Liver (tissue), 9 donors: ENCODE data around the gene LDHB. TPM values are rescaled to one million over a fixed set of nuclear protein-coding genes. Genes with fewer than 3 reads are reported as not detected.
A peak's percentile ranks its signal among the peaks of the same experiment; 100 is the strongest.

Experiments
- DNase-seq: peaks from one replicate; pipeline ENCODE4 v3.0.0-alpha.2; 2017; ENCODE audit warnings: low spot score
- H3K27ac ChIP-seq, 2 donors: one replicate each; pipeline ENCODE4 v1.7.0; 2013; ENCODE audit warnings: inconsistent platforms in 2 of 2, low read length in 2 of 2, control low read depth in 1 of 2, low read depth in 1 of 2, mild to moderate bottlenecking in 1 of 2
- H3K27me3 ChIP-seq, 4 donors: one replicate each; pipeline versions ENCODE4 v1.6.1 to v1.7.0; 2013; ENCODE audit warnings: low read length in 3 of 4, inconsistent platforms in 1 of 4, mild to moderate bottlenecking in 1 of 4, moderate library complexity in 1 of 4; ENCODE audit not compliant: control insufficient read depth in 4 of 4, insufficient read depth in 4 of 4
- H3K36me3 ChIP-seq, 4 donors: one replicate each; pipeline versions ENCODE4 v1.6.1 to v1.7.0; 2013; ENCODE audit warnings: low read length in 3 of 4, mild to moderate bottlenecking in 3 of 4, low read depth in 1 of 4, moderate library complexity in 1 of 4; ENCODE audit not compliant: control insufficient read depth in 4 of 4, insufficient read depth in 3 of 4
- H3K4me1 ChIP-seq, 4 donors: one replicate each; pipeline versions ENCODE4 v1.6.1 to v1.7.0; 2013; ENCODE audit warnings: low read length in 3 of 4, mild to moderate bottlenecking in 3 of 4, moderate library complexity in 1 of 4; ENCODE audit not compliant: control insufficient read depth in 4 of 4, insufficient read depth in 4 of 4
- H3K4me3 ChIP-seq, 3 donors: one replicate each; pipeline versions ENCODE4 v1.6.1 to v1.7.0; 2013; ENCODE audit warnings: low read length in 3 of 3, control low read depth in 1 of 3, low read depth in 1 of 3, mild to moderate bottlenecking in 1 of 3
- H3K9ac ChIP-seq, 2 donors: one replicate each; pipeline ENCODE4 v1.7.0; 2013; ENCODE audit warnings: low read length in 2 of 2, mild to moderate bottlenecking in 2 of 2, moderate library complexity in 2 of 2, control low read depth in 1 of 2, low read depth in 1 of 2
- H3K9me3 ChIP-seq, 4 donors: one replicate each; pipeline versions ENCODE4 v1.6.1 to v1.7.0; 2013; ENCODE audit warnings: low read length in 3 of 4; ENCODE audit not compliant: control insufficient read depth in 4 of 4
- ATF3 ChIP-seq: IDR thresholded peaks from 2 replicates; pipeline ENCODE4 v1.6.1; 2016; ENCODE audit warnings: antibody characterized with exemption
- CTCF ChIP-seq: fragments of 150-350 bp; IDR thresholded peaks from 2 replicates; pipeline ENCODE4 v1.5.1; 2017; ENCODE audit warnings: improper control_type of control experiment, low read depth, low read length; ENCODE audit not compliant: missing input control
- FOXA1 ChIP-seq: IDR thresholded peaks from 2 replicates; pipeline ENCODE4 v1.6.1; 2016; ENCODE audit warnings: antibody characterized with exemption
- HNF4A ChIP-seq, 2 donors: conservative IDR thresholded peaks; 2 replicates each; pipeline ENCODE4 v1.6.1; 2016; ENCODE audit warnings: antibody characterized with exemption in 2 of 2, mild to moderate bottlenecking in 2 of 2
- HNF4G ChIP-seq: IDR thresholded peaks from 2 replicates; pipeline ENCODE4 v1.6.1; 2016; ENCODE audit warnings: antibody characterized with exemption
- NR2F2 ChIP-seq: IDR thresholded peaks from 2 replicates; pipeline ENCODE4 v1.6.1; 2016; ENCODE audit warnings: antibody characterized with exemption
- RXRA ChIP-seq, 2 donors: IDR thresholded peaks; 2 replicates each; pipeline ENCODE4 v1.6.1; 2017 to 2018; ENCODE audit warnings: antibody characterized with exemption in 2 of 2, mild to moderate bottlenecking in 1 of 2
- SP1 ChIP-seq: IDR thresholded peaks from 2 replicates; pipeline ENCODE4 v1.6.1; 2018; ENCODE audit warnings: antibody characterized with exemption, mild to moderate bottlenecking
- TAF1 ChIP-seq: conservative IDR thresholded peaks from 2 replicates; pipeline ENCODE4 v1.6.1; 2016; ENCODE audit warnings: antibody characterized with exemption, mild to moderate bottlenecking
- WGBS: extraction: QIAGEN DNeasy Blood & Tissue Kit; methylation state at CpG from one replicate; pipeline ENCODE4 v1.1.7; 2013; 5-methylcytosine and 5-hydroxymethylcytosine counted together
- polyA plus RNA-seq, 2 donors: library from polyadenylated mRNA; stranded (reverse) in 1 of 2; unstranded in 1 of 2; fragments of 200-250 nt in 1 of 2; fragments of >200 nt in 1 of 2; fragmentation: Nextera tagmentation in 1 of 2; extraction: Ambion mirVana in 1 of 2; gene quantifications; one replicate each; pipeline versions ENCODE4 v1.2.1 to v1.2.3, GENCODE V29; 2013 to 2015
- total RNA-seq, 2 donors: library from RNA; depleted of rRNA; stranded (reverse); fragments of >200 nt; gene quantifications; one replicate each; pipeline ENCODE4 v1.2.3, GENCODE V29; 2014
- TF ChIP-seq, protein P1 (sequence below): IDR thresholded peaks from 2 replicates; pipeline ENCODE4 v1.6.1; 2016; ENCODE audit warnings: antibody characterized with exemption
- TF ChIP-seq, protein P2 (sequence below): IDR thresholded peaks from 2 replicates; pipeline ENCODE4 v1.6.1; 2016; ENCODE audit warnings: antibody characterized with exemption, mild to moderate bottlenecking
- TF ChIP-seq, protein P3 (sequence below): IDR thresholded peaks from 2 replicates; pipeline ENCODE4 v1.6.1; 2016; ENCODE audit warnings: antibody characterized with exemption
- donor health status: healthy.
- donor health status: healthy.
- donor health status: healthy.
- donor health status: healthy.
- donor health status: healthy.

LDHB gene
- total and polyA plus RNA-seq, 4 donors, result 20.9 to 99.7 (median 42.3) TPM

DNA sequence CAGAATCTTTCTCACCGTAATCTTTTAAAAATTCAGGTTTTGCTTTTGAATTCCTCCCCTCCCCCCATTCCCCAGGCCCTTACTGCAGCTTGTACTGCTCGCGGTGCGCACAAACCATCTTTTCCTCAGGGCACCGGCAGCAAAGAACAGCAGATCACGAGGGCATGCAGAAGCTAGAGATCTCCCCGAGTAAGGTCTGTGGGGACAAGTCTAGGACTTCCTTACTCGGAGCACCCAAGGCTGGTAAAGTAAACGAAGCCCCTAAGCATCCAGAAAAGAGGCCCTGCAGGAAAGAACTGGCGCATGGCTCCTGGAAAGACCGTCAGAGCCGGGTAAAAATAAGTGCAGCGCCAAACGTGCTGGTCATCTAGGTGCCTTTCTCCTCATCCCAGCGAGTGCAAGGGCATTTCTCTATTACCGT, 727 bp downstream of the LDHB start:
- H3K27me3 ChIP-seq, result no peaks in the 10 kb centered on the region
- peak; percentile 38 for DNase-seq
- peak overlapping the region in 1 of 2 donors; percentile 81 for H3K27ac ChIP-seq
- H3K9me3 ChIP-seq, result no peaks in the 10 kb centered on the region
- WGBS, result 36% methylated on average over 16 of the region's 16 CpGs
- peak overlapping the region in 1 of 2 donors; percentile 22 for H3K9ac ChIP-seq
- H3K4me1 ChIP-seq, result peaks cover 0 to 9% (median 6%) of the 10 kb centered on the region in 4 donors
- H3K36me3 ChIP-seq, result peaks cover 0 to 4% (median 0%) of the 10 kb centered on the region in 4 donors
- peak overlapping the region in 2 of 3 donors; percentile 44 to 78 for H3K4me3 ChIP-seq
- TF ChIP-seq CTCF (no peak), RXRA (IDR thresholded peaks at IDR 0.05) (no peak), NR2F2 (no peak), ATF3 (no peak), HNF4A (conservative IDR thresholded peaks at IDR 0.05) (no peak), FOXA1 (no peak), SP1 (no peak), HNF4G (no peak)

GRCh38 chr12:21655591-21655990, 2.1 kb downstream of the LDHB start:
- Histone ChIP-seq H3K36me3 (peaks cover 0 to 4% (median 0%) of the 10 kb centered on the region in 4 donors), H3K9ac (no peak overlapping the region), H3K27ac (no peak overlapping the region), H3K9me3 (no peaks in the 10 kb centered on the region), H3K27me3 (no peaks in the 10 kb centered on the region), H3K4me1 (peaks cover 0 to 9% (median 6%) of the 10 kb centered on the region in 4 donors), H3K4me3 (no peak overlapping the region)
- no peak for DNase-seq
- 78% methylated on average over 4 of the region's 4 CpGs for WGBS
- TF ChIP-seq, protein P1, sequence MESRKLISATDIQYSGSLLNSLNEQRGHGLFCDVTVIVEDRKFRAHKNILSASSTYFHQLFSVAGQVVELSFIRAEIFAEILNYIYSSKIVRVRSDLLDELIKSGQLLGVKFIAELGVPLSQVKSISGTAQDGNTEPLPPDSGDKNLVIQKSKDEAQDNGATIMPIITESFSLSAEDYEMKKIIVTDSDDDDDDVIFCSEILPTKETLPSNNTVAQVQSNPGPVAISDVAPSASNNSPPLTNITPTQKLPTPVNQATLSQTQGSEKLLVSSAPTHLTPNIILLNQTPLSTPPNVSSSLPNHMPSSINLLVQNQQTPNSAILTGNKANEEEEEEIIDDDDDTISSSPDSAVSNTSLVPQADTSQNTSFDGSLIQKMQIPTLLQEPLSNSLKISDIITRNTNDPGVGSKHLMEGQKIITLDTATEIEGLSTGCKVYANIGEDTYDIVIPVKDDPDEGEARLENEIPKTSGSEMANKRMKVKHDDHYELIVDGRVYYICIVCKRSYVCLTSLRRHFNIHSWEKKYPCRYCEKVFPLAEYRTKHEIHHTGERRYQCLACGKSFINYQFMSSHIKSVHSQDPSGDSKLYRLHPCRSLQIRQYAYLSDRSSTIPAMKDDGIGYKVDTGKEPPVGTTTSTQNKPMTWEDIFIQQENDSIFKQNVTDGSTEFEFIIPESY, result no peak
- TF ChIP-seq, protein P2, sequence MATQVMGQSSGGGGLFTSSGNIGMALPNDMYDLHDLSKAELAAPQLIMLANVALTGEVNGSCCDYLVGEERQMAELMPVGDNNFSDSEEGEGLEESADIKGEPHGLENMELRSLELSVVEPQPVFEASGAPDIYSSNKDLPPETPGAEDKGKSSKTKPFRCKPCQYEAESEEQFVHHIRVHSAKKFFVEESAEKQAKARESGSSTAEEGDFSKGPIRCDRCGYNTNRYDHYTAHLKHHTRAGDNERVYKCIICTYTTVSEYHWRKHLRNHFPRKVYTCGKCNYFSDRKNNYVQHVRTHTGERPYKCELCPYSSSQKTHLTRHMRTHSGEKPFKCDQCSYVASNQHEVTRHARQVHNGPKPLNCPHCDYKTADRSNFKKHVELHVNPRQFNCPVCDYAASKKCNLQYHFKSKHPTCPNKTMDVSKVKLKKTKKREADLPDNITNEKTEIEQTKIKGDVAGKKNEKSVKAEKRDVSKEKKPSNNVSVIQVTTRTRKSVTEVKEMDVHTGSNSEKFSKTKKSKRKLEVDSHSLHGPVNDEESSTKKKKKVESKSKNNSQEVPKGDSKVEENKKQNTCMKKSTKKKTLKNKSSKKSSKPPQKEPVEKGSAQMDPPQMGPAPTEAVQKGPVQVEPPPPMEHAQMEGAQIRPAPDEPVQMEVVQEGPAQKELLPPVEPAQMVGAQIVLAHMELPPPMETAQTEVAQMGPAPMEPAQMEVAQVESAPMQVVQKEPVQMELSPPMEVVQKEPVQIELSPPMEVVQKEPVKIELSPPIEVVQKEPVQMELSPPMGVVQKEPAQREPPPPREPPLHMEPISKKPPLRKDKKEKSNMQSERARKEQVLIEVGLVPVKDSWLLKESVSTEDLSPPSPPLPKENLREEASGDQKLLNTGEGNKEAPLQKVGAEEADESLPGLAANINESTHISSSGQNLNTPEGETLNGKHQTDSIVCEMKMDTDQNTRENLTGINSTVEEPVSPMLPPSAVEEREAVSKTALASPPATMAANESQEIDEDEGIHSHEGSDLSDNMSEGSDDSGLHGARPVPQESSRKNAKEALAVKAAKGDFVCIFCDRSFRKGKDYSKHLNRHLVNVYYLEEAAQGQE, result no peak
- no peak for TF ChIP-seq HNF4G
- no peak for TF ChIP-seq SP1
- TF ChIP-seq, protein P3, sequence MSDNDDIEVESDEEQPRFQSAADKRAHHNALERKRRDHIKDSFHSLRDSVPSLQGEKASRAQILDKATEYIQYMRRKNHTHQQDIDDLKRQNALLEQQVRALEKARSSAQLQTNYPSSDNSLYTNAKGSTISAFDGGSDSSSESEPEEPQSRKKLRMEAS, result no peak
- no peak for TF ChIP-seq TAF1
